Loucy (cell line): ENCODE measurements around the gene LRP3.
A peak's percentile ranks its signal among the peaks of the same experiment; 100 is the strongest.

Source experiments
- H2AFZ ChIP-seq: fragments of 200-600 bp; sonication (generic); 2 replicates; pipeline ENCODE4 v1.6.0; 2016; ENCODE audit warnings: antibody characterized with exemption, mild to moderate bottlenecking, low read length, moderate library complexity
- H3F3A ChIP-seq: fragments of 200-600 bp; 2 replicates; pipeline ENCODE4 v1.6.0; 2016; ENCODE audit warnings: antibody characterized with exemption, low read depth, mild to moderate bottlenecking
- H3K27me3 ChIP-seq: fragments of 200-600 bp; sonication (generic); 2 replicates; pipeline ENCODE4 v1.6.1; 2014; ENCODE audit warnings: low read length, mild to moderate bottlenecking; ENCODE audit not compliant: insufficient read depth, poor library complexity, severe bottlenecking
- H3K36me3 ChIP-seq: fragments of 200-600 bp; sonication (generic); 2 replicates; pipeline ENCODE4 v1.6.1; 2016; ENCODE audit warnings: low read length; ENCODE audit not compliant: insufficient read depth
- H3K4me1 ChIP-seq: fragments of 200-600 bp; sonication (generic); 2 replicates; pipeline ENCODE4 v1.5.1; 2014; ENCODE audit warnings: low read length, mild to moderate bottlenecking; ENCODE audit not compliant: insufficient read depth, poor library complexity, severe bottlenecking
- H3K4me2 ChIP-seq: fragments of 200-600 bp; sonication (generic); 2 replicates; pipeline ENCODE4 v1.6.0; 2014; ENCODE audit warnings: antibody characterized with exemption, low read length, low read depth, mild to moderate bottlenecking; ENCODE audit not compliant: poor library complexity, severe bottlenecking
- H3K4me3 ChIP-seq: fragments of 200-600 bp; sonication (generic); 2 replicates; pipeline ENCODE4 v1.5.1; 2014; ENCODE audit warnings: low read length, mild to moderate bottlenecking, mixed read lengths; ENCODE audit not compliant: poor library complexity, severe bottlenecking
- H3K79me2 ChIP-seq: fragments of 200-600 bp; sonication (generic); 2 replicates; pipeline ENCODE4 v1.6.1; 2014; ENCODE audit warnings: low read length; ENCODE audit not compliant: insufficient read depth
- H3K9ac ChIP-seq: fragments of 200-600 bp; sonication (generic); 2 replicates; pipeline ENCODE4 v1.6.0; 2014; ENCODE audit warnings: mild to moderate bottlenecking, low read depth, low read length, moderate library complexity; ENCODE audit not compliant: poor library complexity, severe bottlenecking
- H3K9me2 ChIP-seq: fragments of 200-600 bp; sonication (generic); replicated peaks from 2 replicates; pipeline ENCODE4 v1.6.1; 2016; ENCODE audit warnings: low read depth, low read length, mixed read lengths
- H3K9me3 ChIP-seq: fragments of 200-600 bp; sonication (generic); 2 replicates; pipeline ENCODE4 v1.6.1; 2014; ENCODE audit warnings: mild to moderate bottlenecking, antibody characterized with exemption, low read length, low read depth; ENCODE audit not compliant: insufficient read depth
- H4K20me1 ChIP-seq: fragments of 200-600 bp; sonication (generic); 2 replicates; pipeline ENCODE4 v1.6.0; 2014; ENCODE audit warnings: antibody characterized with exemption, low read length, mild to moderate bottlenecking; ENCODE audit not compliant: insufficient read depth, poor library complexity, severe bottlenecking
- EZH2phosphoT487 ChIP-seq: fragments of 200-600 bp; IDR thresholded peaks from 2 replicates; pipeline ENCODE4 v1.6.1; 2018; ENCODE audit warnings: antibody characterized with exemption, mild to moderate bottlenecking, moderate library complexity, borderline replicate concordance
- TF ChIP-seq, protein P1 (sequence below): fragments of 200-600 bp; sonication (generic); conservative IDR thresholded peaks from 2 replicates; pipeline ENCODE4 v1.5.1; 2014; ENCODE audit warnings: mild to moderate bottlenecking, antibody characterized with exemption, low read length

The LRP3 gene

DNA sequence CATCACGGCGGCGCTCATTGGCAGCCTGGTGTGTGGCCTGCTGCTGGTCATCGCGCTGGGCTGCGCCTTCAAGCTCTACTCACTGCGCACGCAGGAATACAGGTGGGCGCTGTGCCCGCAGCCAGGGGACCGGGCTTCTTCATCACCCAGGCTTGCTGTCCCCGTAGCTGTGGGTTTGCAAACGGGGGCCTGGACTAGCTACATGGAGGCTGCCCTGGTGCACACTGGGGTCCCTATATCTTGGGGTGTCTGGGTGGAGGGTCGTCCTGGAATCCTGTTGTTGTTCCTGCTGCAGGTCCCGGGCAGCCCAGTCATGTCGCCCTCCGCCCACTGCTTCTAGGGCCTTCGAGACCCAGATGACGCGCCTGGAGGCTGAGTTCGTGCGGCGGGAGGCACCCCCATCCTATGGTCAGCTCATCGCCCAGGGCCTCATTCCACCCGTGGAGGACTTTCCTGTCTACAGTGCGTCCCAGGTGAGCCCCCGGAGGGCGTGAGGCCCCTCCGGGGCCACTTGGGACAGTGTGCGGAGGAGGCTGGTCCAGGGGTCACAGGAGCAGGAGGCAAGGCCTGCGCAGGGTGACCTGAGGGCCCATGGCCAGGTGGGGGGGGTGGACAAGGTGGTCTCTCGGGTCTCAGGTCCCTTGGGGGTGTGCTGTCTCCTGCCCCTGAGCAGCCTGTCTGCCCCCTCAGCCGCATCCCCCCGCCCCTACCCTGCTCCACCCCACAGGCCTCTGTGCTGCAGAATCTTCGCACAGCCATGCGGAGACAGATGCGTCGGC, 12.3 kb downstream of the LRP3 start:
- Histone ChIP-seq H3K36me3 (no peaks in the 10 kb centered on the region), H3K9me2 (no peaks in the 10 kb centered on the region), H3K9me3 (no peaks in the 10 kb centered on the region), H3K4me1 (peaks cover 21% of the 10 kb centered on the region), H3K4me3 (no peak overlapping the region), H3K27me3 (no peaks in the 10 kb centered on the region), H3K4me2 (no peak overlapping the region), H3K9ac (no peak overlapping the region), H4K20me1 (no peaks in the 10 kb centered on the region), H3K79me2 (no peaks in the 10 kb centered on the region), H2AFZ (no peak overlapping the region), H3F3A (no peaks in the 10 kb centered on the region)
- TF ChIP-seq, protein P1, sequence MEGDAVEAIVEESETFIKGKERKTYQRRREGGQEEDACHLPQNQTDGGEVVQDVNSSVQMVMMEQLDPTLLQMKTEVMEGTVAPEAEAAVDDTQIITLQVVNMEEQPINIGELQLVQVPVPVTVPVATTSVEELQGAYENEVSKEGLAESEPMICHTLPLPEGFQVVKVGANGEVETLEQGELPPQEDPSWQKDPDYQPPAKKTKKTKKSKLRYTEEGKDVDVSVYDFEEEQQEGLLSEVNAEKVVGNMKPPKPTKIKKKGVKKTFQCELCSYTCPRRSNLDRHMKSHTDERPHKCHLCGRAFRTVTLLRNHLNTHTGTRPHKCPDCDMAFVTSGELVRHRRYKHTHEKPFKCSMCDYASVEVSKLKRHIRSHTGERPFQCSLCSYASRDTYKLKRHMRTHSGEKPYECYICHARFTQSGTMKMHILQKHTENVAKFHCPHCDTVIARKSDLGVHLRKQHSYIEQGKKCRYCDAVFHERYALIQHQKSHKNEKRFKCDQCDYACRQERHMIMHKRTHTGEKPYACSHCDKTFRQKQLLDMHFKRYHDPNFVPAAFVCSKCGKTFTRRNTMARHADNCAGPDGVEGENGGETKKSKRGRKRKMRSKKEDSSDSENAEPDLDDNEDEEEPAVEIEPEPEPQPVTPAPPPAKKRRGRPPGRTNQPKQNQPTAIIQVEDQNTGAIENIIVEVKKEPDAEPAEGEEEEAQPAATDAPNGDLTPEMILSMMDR: no peak
- no peak for TF ChIP-seq EZH2phosphoT487

DNA sequence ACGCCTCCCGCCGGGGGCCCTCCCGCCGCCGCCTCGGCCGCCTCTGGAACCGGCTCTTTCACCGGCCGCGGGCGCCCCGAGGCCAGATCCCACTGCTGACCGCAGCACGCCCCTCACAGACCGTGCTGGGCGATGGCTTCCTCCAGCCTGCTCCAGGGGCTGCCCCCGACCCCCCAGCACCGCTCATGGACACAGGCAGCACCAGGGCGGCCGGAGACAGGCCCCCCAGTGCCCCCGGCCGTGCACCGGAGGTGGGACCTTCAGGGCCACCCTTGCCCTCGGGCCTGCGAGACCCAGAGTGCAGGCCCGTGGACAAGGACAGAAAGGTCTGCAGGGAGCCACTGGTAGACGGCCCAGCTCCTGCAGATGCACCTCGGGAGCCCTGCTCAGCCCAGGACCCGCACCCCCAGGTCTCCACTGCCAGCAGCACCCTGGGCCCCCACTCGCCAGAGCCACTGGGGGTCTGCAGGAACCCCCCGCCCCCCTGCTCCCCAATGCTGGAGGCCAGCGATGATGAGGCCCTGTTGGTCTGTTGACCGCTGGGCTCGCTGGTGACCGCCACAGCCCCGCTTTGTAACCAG, 13.0 kb downstream of the LRP3 start:
- no peaks in the 10 kb centered on the region for H3K9me2 ChIP-seq
- no peaks in the 10 kb centered on the region for H3K9me3 ChIP-seq
- no peak overlapping the region for H3K4me2 ChIP-seq
- no peaks in the 10 kb centered on the region for H3K27me3 ChIP-seq
- no peaks in the 10 kb centered on the region for H4K20me1 ChIP-seq
- H3K9ac ChIP-seq: no peak overlapping the region
- TF ChIP-seq, protein P1: no peak
- no peak for TF ChIP-seq EZH2phosphoT487
- H2AFZ ChIP-seq: no peak overlapping the region
- no peaks in the 10 kb centered on the region for H3F3A ChIP-seq
- no peaks in the 10 kb centered on the region for H3K36me3 ChIP-seq
- H3K4me3 ChIP-seq: no peak overlapping the region
- peaks cover 21% of the 10 kb centered on the region for H3K4me1 ChIP-seq
- H3K79me2 ChIP-seq: no peaks in the 10 kb centered on the region

DNA sequence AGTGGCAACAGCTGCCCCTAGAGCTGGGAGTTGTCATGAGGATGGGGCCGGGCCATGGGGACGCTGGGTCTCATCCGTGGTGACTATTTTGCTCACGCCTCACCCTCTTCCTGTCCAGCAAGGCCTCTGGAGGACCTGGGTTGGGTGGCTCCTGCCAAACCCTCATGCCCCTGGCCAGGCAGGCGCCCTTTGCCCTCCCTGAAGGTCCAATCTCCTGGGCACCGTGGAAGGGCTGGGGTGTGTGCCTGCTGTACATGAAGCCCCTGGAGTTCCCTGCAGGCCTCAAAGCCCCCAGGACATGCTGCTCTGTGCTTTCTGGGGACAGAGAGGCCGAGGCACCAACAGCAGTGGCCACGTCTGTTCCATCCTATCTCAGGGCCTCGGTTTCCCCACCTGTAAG, 13.8 kb downstream of the LRP3 start:
- Histone ChIP-seq H3K9me3 (no peaks in the 10 kb centered on the region), H2AFZ (0 out of 2 replicates have a peak overlapping the region, but pooled peaks have one; percentile 65), H3K4me2 (peak overlapping the region; percentile 49), H3K9me2 (no peaks in the 10 kb centered on the region), H3K4me1 (peaks cover 21% of the 10 kb centered on the region), H3K27me3 (no peaks in the 10 kb centered on the region), H3K36me3 (no peaks in the 10 kb centered on the region), H3K9ac (peak overlapping the region; percentile 45), H4K20me1 (no peaks in the 10 kb centered on the region), H3K4me3 (peak overlapping the region; percentile 20), H3F3A (no peaks in the 10 kb centered on the region), H3K79me2 (no peaks in the 10 kb centered on the region)
- TF ChIP-seq EZH2phosphoT487: no peak
- TF ChIP-seq, protein P1: no peak
